Measurements from ENCODE around the gene DEPP1. TPM values are rescaled to one million over a fixed set of nuclear protein-coding genes. Genes with fewer than 3 reads are reported as not detected.

DEPP1 gene
- total and polyA plus RNA-seq, 2 of the 13 experiments (the other 11 are each of a cell fraction or from before 2014, with no cell fraction given) = 14.8 to 270 TPM

DNA sequence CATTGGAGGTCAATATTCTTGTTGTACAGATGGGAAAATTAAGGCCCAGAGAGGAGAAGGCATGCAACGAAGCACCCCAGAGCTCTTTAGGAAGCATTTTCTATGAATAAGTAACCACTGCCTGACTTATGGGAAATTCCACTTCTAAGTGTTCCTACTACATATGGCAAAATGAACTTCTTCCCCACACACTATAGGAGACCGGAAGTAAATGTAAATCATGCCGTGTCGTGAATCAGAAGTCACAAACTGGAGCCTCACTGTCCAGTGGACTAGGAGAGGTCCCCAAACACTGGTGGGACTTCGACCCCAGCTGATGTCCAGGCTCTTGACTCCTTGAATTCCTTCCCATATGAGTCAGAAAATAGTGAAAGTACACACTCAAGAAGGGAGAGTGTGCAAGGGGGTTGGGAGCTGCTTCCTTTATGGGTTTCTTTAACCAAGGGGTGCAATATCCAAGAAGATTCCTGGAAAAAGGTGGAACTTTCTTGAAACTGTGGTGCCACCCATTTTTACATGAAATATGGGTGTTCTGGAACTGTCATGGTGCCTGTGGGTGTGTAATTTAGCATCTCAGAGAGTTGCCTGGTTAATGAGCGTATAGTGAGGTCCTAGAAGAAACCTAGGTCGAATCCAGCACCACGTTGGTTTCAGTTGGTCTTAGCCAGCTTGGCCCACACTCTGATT lies 12.3 kb downstream of the DEPP1 start (continued):
- TF ChIP-seq HDAC2 (CRISPR knock-in tag; IDR thresholded peaks at IDR 0.05) (peak; percentile 42; the same call in 1 of the 2 replicates), SAP130 (CRISPR knock-in tag; IDR thresholded peaks at IDR 0.05; ENCODE audit: low read depth) (peak; percentile 35; the same call in 1 of the 2 replicates), HDAC1 (CRISPR knock-in tag; IDR thresholded peaks at IDR 0.05) (peak; percentile 32; the same call in 1 of the 2 replicates), RARA (CRISPR knock-in tag; IDR thresholded peaks at IDR 0.05) (peak; percentile 32; the same call in 1 of the 2 replicates), RBM39 (IDR thresholded peaks at IDR 0.05; ENCODE audit: low read depth, low read length, poor library complexity, severe bottlenecking) (no peak), ZNF232 (CRISPR knock-in tag; IDR thresholded peaks at IDR 0.05; ENCODE audit: borderline replicate concordance) (no peak), SIX1 (CRISPR knock-in tag; IDR thresholded peaks at IDR 0.05; ENCODE audit: borderline replicate concordance) (no peak), REXO4 (CRISPR knock-in tag; IDR thresholded peaks at IDR 0.05; ENCODE audit: borderline replicate concordance) (no peak), ZNF567 (CRISPR knock-in tag; IDR thresholded peaks at IDR 0.05; ENCODE audit: borderline replicate concordance) (no peak), CHD4 (IDR thresholded peaks at IDR 0.05; ENCODE audit: borderline replicate concordance, low read length) (no peak), MED1 (CRISPR knock-in tag; IDR thresholded peaks at IDR 0.05) (0 out of 2 replicates have a peak, but pooled peaks have one; percentile 27), NR2F6 (IDR thresholded peaks at IDR 0.05) (peak; percentile 8; the same call in 1 of the 2 replicates), NR2F6 (CRISPR knock-in tag; IDR thresholded peaks at IDR 0.05) (no peak), ZNF530 (CRISPR knock-in tag; IDR thresholded peaks at IDR 0.05; ENCODE audit: low read depth) (no peak), MXI1 (IDR thresholded peaks at IDR 0.05; ENCODE audit: borderline replicate concordance, low read depth, low read length) (no peak; the same call in 2 of the 3 replicates), PHF21A (CRISPR knock-in tag; IDR thresholded peaks at IDR 0.05) (0 out of 2 replicates have a peak, but pooled peaks have one; percentile 38), SUZ12 (IDR thresholded peaks at IDR 0.05; ENCODE audit: low read depth, low read length) (no peak), ZNF563 (CRISPR knock-in tag; IDR thresholded peaks at IDR 0.05) (no peak), NCOA1 (CRISPR knock-in tag; IDR thresholded peaks at IDR 0.05) (no peak), HMG20A (CRISPR knock-in tag; IDR thresholded peaks at IDR 0.05; ENCODE audit: borderline replicate concordance) (peak; percentile 44; the same call in 1 of the 2 replicates), ATF7-NPFF (CRISPR knock-in tag; IDR thresholded peaks at IDR 0.05; ENCODE audit: low read depth) (no peak), GABPB1 (CRISPR knock-in tag; IDR thresholded peaks at IDR 0.05) (peak; percentile 31; the same call in 1 of the 2 replicates), ELF4 (CRISPR knock-in tag; IDR thresholded peaks at IDR 0.05; ENCODE audit: borderline replicate concordance) (no peak), ELF3 (CRISPR knock-in tag; IDR thresholded peaks at IDR 0.05) (peak; percentile 18; the same call in 1 of the 2 replicates), PLRG1 (conservative IDR thresholded peaks at IDR 0.05) (no peak), ASH2L (IDR thresholded peaks at IDR 0.05; ENCODE audit: insufficient read length, low read depth, low read length) (peak; percentile 42), MIXL1 (CRISPR knock-in tag; IDR thresholded peaks at IDR 0.05) (no peak)
- TF ChIP-seq, protein P1, sequence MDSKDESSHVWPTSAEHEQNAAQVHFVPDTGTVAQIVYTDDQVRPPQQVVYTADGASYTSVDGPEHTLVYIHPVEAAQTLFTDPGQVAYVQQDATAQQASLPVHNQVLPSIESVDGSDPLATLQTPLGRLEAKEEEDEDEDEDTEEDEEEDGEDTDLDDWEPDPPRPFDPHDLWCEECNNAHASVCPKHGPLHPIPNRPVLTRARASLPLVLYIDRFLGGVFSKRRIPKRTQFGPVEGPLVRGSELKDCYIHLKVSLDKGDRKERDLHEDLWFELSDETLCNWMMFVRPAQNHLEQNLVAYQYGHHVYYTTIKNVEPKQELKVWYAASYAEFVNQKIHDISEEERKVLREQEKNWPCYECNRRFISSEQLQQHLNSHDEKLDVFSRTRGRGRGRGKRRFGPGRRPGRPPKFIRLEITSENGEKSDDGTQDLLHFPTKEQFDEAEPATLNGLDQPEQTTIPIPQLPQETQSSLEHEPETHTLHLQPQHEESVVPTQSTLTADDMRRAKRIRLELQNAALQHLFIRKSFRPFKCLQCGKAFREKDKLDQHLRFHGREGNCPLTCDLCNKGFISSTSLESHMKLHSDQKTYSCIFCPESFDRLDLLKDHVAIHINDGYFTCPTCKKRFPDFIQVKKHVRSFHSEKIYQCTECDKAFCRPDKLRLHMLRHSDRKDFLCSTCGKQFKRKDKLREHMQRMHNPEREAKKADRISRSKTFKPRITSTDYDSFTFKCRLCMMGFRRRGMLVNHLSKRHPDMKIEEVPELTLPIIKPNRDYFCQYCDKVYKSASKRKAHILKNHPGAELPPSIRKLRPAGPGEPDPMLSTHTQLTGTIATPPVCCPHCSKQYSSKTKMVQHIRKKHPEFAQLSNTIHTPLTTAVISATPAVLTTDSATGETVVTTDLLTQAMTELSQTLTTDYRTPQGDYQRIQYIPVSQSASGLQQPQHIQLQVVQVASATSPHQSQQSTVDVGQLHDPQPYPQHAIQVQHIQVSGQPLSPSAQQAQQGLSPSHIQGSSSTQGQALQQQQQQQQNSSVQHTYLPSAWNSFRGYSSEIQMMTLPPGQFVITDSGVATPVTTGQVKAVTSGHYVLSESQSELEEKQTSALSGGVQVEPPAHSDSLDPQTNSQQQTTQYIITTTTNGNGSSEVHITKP (CRISPR knock-in tag; IDR thresholded peaks at IDR 0.05; ENCODE audit: low read depth) = peak; percentile 36; the same call in 1 of the 2 replicates
